Prostate gland (tissue), 2 donors: Measurements from ENCODE around the gene ICAM4.

ENCODE experiments used
- CTCF ChIP-seq, 4 experiments: fragments of 200-600 bp in 2 of 4; fragments of 450-650 bp in 2 of 4; sonication (generic) in 2 of 4; IDR thresholded peaks; 1 replicate in 3 of 4; 2 replicates in 1 of 4; pipeline ENCODE4 v1.5.1; 2016 to 2019; ENCODE audit warnings: antibody characterized with exemption in 4 of 4, mild to moderate bottlenecking in 2 of 4, moderate library complexity in 2 of 4
- POLR2A ChIP-seq: fragments of 450-650 bp; IDR thresholded peaks from one replicate; pipeline ENCODE4 v1.6.1; 2016; ENCODE audit warnings: antibody characterized with exemption, mild to moderate bottlenecking
- POLR2AphosphoS5 ChIP-seq: sonication (generic); formaldehyde crosslinking; IDR thresholded peaks from one replicate; pipeline ENCODE4 v1.6.1; 2017; ENCODE audit warnings: antibody characterized with exemption

DNA sequence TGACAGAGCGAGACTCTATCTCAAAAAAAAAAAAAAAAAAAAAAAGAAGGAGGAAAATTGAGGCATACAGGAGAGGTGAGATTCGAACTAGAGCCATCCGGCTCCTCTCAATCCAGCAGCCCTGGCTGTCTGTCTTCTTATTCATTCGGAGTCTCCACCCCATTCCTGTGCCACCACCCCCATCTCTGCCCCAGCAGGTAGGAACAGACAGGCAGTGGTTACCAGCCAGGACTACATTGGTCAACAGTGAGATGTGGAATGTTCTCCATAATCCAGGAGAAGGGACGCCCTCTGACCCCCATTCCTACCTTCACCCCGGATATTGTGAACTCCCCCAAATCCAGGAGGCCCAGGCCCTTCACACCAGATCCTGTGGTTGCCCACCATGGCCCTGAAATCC lies 49.1 kb upstream of the ICAM4 start:
- TF ChIP-seq CTCF (IDR thresholded peaks at IDR 0.05): no peak
- no peak for TF ChIP-seq POLR2A
- no peak for TF ChIP-seq POLR2AphosphoS5
